Endodermal cell (in vitro differentiated cells): ENCODE data around the gene SCYL2. TPM values are rescaled to one million over a fixed set of nuclear protein-coding genes. Genes with fewer than 3 reads are reported as not detected.

Experiments
- DNase-seq: peaks from one replicate; pipeline ENCODE4 v3.0.0-alpha.2; 2017
- H3K27ac ChIP-seq: 2 replicates; pipeline ENCODE4 v1.5.1; 2013; ENCODE audit warnings: mild to moderate bottlenecking, low read depth, low read length, moderate library complexity
- H3K27me3 ChIP-seq: 2 replicates; pipeline ENCODE4 v1.6.1; 2013; ENCODE audit warnings: mild to moderate bottlenecking, low read length, moderate library complexity; ENCODE audit not compliant: insufficient read depth, control insufficient read depth, poor library complexity, severe bottlenecking
- H3K36me3 ChIP-seq: 2 replicates; pipeline ENCODE4 v1.7.0; 2013; ENCODE audit warnings: mild to moderate bottlenecking, low read length, moderate library complexity; ENCODE audit not compliant: control insufficient read depth, insufficient read depth
- H3K4me1 ChIP-seq: one replicate; pipeline ENCODE4 v1.7.0; 2013; ENCODE audit warnings: low read length; ENCODE audit not compliant: control insufficient read depth, insufficient read depth
- H3K4me3 ChIP-seq: 2 replicates; pipeline ENCODE4 v1.5.1; 2013; ENCODE audit warnings: mild to moderate bottlenecking, low read length, moderate library complexity
- H3K9ac ChIP-seq: 2 replicates; pipeline ENCODE4 v1.6.1; 2013; ENCODE audit warnings: mild to moderate bottlenecking, low read length, moderate library complexity; ENCODE audit not compliant: poor library complexity, severe bottlenecking; ENCODE audit errors: extremely low read depth
- H3K9me3 ChIP-seq: 2 replicates; pipeline ENCODE4 v1.6.1; 2013; ENCODE audit warnings: mild to moderate bottlenecking, low read length, moderate library complexity; ENCODE audit not compliant: control insufficient read depth
- H3K27ac Mint-ChIP-seq: 2 replicates; pipeline ENCODE4 v1.8.0; 2020; ENCODE audit warnings: mixed read lengths
- H3K27me3 Mint-ChIP-seq: 2 replicates; pipeline ENCODE4 v1.8.0; 2021; ENCODE audit warnings: mild to moderate bottlenecking, mixed read lengths; ENCODE audit not compliant: insufficient read depth
- H3K36me3 Mint-ChIP-seq: 2 replicates; pipeline ENCODE4 v1.8.0; 2020; ENCODE audit warnings: low read depth, mixed read lengths
- H3K4me1 Mint-ChIP-seq: 2 replicates; pipeline ENCODE4 v1.8.0; 2020; ENCODE audit warnings: mixed read lengths
- H3K4me3 Mint-ChIP-seq: 2 replicates; pipeline ENCODE4 v1.8.0; 2020; ENCODE audit warnings: mild to moderate bottlenecking, moderate library complexity, mixed read lengths
- H3K9me3 Mint-ChIP-seq: 2 replicates; pipeline ENCODE4 v1.8.0; 2020; ENCODE audit warnings: mild to moderate bottlenecking, mixed read lengths
- CTCF ChIP-seq: fragments of 200-600 bp; sonication (generic); conservative IDR thresholded peaks from 2 replicates; pipeline ENCODE4 v1.5.0; 2021; ENCODE audit warnings: antibody characterized with exemption, mild to moderate bottlenecking
- WGBS, 2 experiments: methylation state at CpG; one replicate each; pipeline versions ENCODE4 v1.1.5 to v1.1.7; 2013; ENCODE audit warnings: missing lambda C conversion rate in 2 of 2, mixed read lengths in 1 of 2; ENCODE audit not compliant: insufficient coverage in 1 of 2, insufficient read length in 1 of 2; 5-methylcytosine and 5-hydroxymethylcytosine counted together
- total RNA-seq, 2 donors: library from RNA; stranded (reverse); fragmentation: NEBNext Ultra II Directional in 1 of 2; extraction: Animal tissue kit (Norgen Biotek cat#: 25700) in 1 of 2; gene quantifications; 2 replicates in 1 of 2; 3 replicates in 1 of 2; pipeline ENCODE4 v1.2.1, GENCODE V29; 2021

Gene SCYL2
- total RNA-seq, 2 donors from 2014 or later: 54.5 to 59.6 TPM

- no peak overlapping the region for H3K27ac Mint-ChIP-seq
- H3K27me3 Mint-ChIP-seq: no peaks in the 10 kb centered on the region
- H3K36me3 Mint-ChIP-seq: peaks cover 41% of the 10 kb centered on the region
- TF ChIP-seq CTCF: no peak
- Histone ChIP-seq H3K9me3 (no peaks in the 10 kb centered on the region), H3K4me1 (no peaks in the 10 kb centered on the region), H3K4me3 (no peak overlapping the region), H3K27me3 (no peaks in the 10 kb centered on the region), H3K9ac (no peak overlapping the region), H3K27ac (no peak overlapping the region), H3K36me3 (peaks cover 79% of the 10 kb centered on the region)
- no peak for DNase-seq
- H3K4me1 Mint-ChIP-seq: no peaks in the 10 kb centered on the region
- H3K4me3 Mint-ChIP-seq: no peak overlapping the region
- no peaks in the 10 kb centered on the region for H3K9me3 Mint-ChIP-seq
Observed at GRCh38 chr12:100326208-100326607, 59.2 kb downstream of the SCYL2 start.

GRCh38 chr12:100329800-100330199, 62.8 kb downstream of the SCYL2 start:
- Histone ChIP-seq H3K4me3 (no peak overlapping the region), H3K27me3 (no peaks in the 10 kb centered on the region), H3K27ac (no peak overlapping the region), H3K36me3 (peaks cover 85% of the 10 kb centered on the region), H3K9ac (no peak overlapping the region), H3K4me1 (no peaks in the 10 kb centered on the region), H3K9me3 (no peaks in the 10 kb centered on the region)
- 90 to 100% methylated on average over 1 to 2 of the region's 2 CpGs for WGBS, 2 experiments
- H3K36me3 Mint-ChIP-seq: peaks cover 40% of the 10 kb centered on the region
- H3K4me3 Mint-ChIP-seq: no peak overlapping the region
- H3K4me1 Mint-ChIP-seq: no peaks in the 10 kb centered on the region
- H3K9me3 Mint-ChIP-seq: no peaks in the 10 kb centered on the region
- no peak overlapping the region for H3K27ac Mint-ChIP-seq
- DNase-seq: no peak
- no peak for TF ChIP-seq CTCF
- no peaks in the 10 kb centered on the region for H3K27me3 Mint-ChIP-seq

- Histone ChIP-seq H3K36me3 (peaks cover 90% of the 10 kb centered on the region), H3K4me3 (no peak overlapping the region), H3K4me1 (no peaks in the 10 kb centered on the region), H3K27me3 (no peaks in the 10 kb centered on the region), H3K9ac (no peak overlapping the region), H3K9me3 (no peaks in the 10 kb centered on the region), H3K27ac (no peak overlapping the region)
- no peak for DNase-seq
- WGBS, 2 experiments: 89 to 100% methylated on average over 1 of the region's 1 CpG
- Mint-ChIP-seq H3K27ac (no peak overlapping the region), H3K9me3 (no peaks in the 10 kb centered on the region), H3K27me3 (no peaks in the 10 kb centered on the region), H3K36me3 (peaks cover 44% of the 10 kb centered on the region), H3K4me3 (no peak overlapping the region), H3K4me1 (no peaks in the 10 kb centered on the region)
- TF ChIP-seq CTCF: no peak
Observed at GRCh38 chr12:100331871-100332270, 64.9 kb downstream of the SCYL2 start.
